HepG2 (cell line): ENCODE data around the gene ARGLU1.

Experiments used
- AHR ChIP-seq: IDR thresholded peaks from 2 replicates; pipeline ENCODE4 v1.6.1; 2018; ENCODE audit warnings: missing genetic modification reagents, missing compliant biosample characterization
- CTCF ChIP-seq: sonication (generic); formaldehyde crosslinking; IDR thresholded peaks from 2 replicates; pipeline ENCODE4 v1.5.0; 2020; ENCODE audit warnings: mild to moderate bottlenecking, missing genetic modification reagents, moderate library complexity
- IKZF1 ChIP-seq: fragments of 450-650 bp; IDR thresholded peaks from 2 replicates; pipeline ENCODE4 v1.7.1; 2016
- KDM2A ChIP-seq: sonication (generic); formaldehyde crosslinking; IDR thresholded peaks from 2 replicates; pipeline ENCODE4 v1.4.0; 2020; ENCODE audit warnings: low read depth, missing genetic modification reagents, borderline replicate concordance
- MXD4 ChIP-seq: IDR thresholded peaks from 2 replicates; pipeline ENCODE4 v1.6.1; 2016; ENCODE audit warnings: mild to moderate bottlenecking, missing biosample characterization, missing genetic modification reagents
- MXI1 ChIP-seq: IDR thresholded peaks from 3 replicates; pipeline ENCODE4 v1.6.1; 2012; ENCODE audit warnings: low read depth, low read length, inconsistent platforms, borderline replicate concordance
- PATZ1 ChIP-seq: sonication (generic); formaldehyde crosslinking; IDR thresholded peaks from 2 replicates; pipeline ENCODE4 v1.4.0; 2020; ENCODE audit warnings: missing genetic modification reagents
- REPIN1 ChIP-seq: sonication (generic); formaldehyde crosslinking; IDR thresholded peaks from 2 replicates; pipeline ENCODE4 v1.8.0; 2022; ENCODE audit warnings: missing genetic modification reagents, low read depth, mild to moderate bottlenecking, borderline replicate concordance
- SP1 ChIP-seq, 2 experiments: fragments of 450-650 bp in 1 of 2; sonication (generic) in 1 of 2; formaldehyde crosslinking in 1 of 2; IDR thresholded peaks; 2 replicates each; pipeline versions ENCODE4 v1.4.0 to v1.6.1; 2016 to 2020; ENCODE audit warnings: missing genetic modification reagents in 1 of 2
- SP140L ChIP-seq: sonication (generic); formaldehyde crosslinking; IDR thresholded peaks from 2 replicates; pipeline ENCODE4 v1.4.0; 2020; ENCODE audit warnings: missing genetic modification reagents, borderline replicate concordance
- SUZ12 ChIP-seq: fragments of 150-350 bp; IDR thresholded peaks from 2 replicates; pipeline ENCODE4 v1.6.1; 2014; ENCODE audit warnings: low read depth, low read length
- ZNF282 ChIP-seq: fragments of 450-650 bp; IDR thresholded peaks from 2 replicates; pipeline ENCODE4 v1.6.1; 2018; ENCODE audit not compliant: partially characterized antibody
- ZNF639 ChIP-seq: conservative IDR thresholded peaks from 2 replicates; pipeline ENCODE4 v1.6.1; 2018; ENCODE audit warnings: missing genetic modification reagents
- ZNF766 ChIP-seq: sonication (generic); formaldehyde crosslinking; IDR thresholded peaks from 2 replicates; pipeline ENCODE4 v1.5.0; 2020; ENCODE audit warnings: missing genetic modification reagents, borderline replicate concordance

- no peak for TF ChIP-seq SP1 (IDR thresholded peaks at IDR 0.05)
- no peak for TF ChIP-seq SP1 (CRISPR knock-in tag; IDR thresholded peaks at IDR 0.05)
- TF ChIP-seq PATZ1 (CRISPR knock-in tag) = no peak
- no peak for TF ChIP-seq KDM2A (CRISPR knock-in tag)
- no peak for TF ChIP-seq MXD4
- no peak for TF ChIP-seq ZNF282
- no peak for TF ChIP-seq AHR (CRISPR knock-in tag)
- TF ChIP-seq MXI1 = no peak
- no peak for TF ChIP-seq ZNF639 (CRISPR knock-in tag)
- TF ChIP-seq IKZF1 = no peak
- TF ChIP-seq ZNF766 (CRISPR knock-in tag) = no peak
- no peak for TF ChIP-seq CTCF (CRISPR knock-in tag)
- no peak for TF ChIP-seq SUZ12
- no peak for TF ChIP-seq SP140L (CRISPR knock-in tag)
- TF ChIP-seq REPIN1 (CRISPR knock-in tag) = no peak
These were observed 34.2 kb upstream of the ARGLU1 start for GRCh38 chr13:106602178-106602577.
